ENCODE data around the gene LINGO1. TPM values are rescaled to one million over a fixed set of nuclear protein-coding genes. Genes with fewer than 3 reads are reported as not detected.

Gene LINGO1
- total and polyA plus RNA-seq, 2 donors (not counting 1 experiment from before 2014, with no cell fraction given), result not detected

DNA sequence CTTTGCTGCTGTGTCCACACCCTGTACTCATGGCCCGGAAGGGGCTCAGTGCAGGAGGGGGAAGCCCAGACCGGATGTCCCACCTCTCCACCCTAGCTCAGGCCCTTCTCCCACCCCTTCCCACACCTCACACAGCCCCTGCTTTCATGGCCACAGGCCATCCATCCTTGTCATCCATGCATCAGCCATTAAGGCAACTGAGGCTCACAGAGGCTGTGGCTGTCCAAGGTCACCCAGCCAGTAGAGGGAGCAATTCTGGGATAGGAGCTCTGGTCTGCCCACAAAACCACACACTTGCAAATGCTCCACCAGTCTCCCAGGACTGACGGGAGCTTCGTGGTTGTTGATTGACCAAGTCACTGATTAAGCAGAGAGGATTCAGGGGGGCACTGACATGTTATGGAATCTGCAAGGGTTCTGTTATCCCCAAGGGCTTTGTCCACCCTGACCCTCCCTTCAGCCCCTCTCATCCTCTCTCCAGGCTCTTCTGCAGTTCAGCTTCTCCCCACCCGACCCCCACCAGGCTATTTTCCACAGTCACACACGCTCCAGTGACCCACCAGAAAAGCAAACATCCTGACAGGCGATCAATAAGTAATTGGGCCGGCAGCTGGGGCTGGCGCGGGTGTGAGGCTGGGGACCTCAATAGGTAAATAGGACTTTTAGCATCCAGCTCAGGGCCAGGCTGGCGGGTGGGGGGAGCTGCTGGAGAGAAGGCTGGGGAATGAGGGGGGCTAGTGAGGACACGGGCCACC lies 15.1 kb downstream of the LINGO1 start:
- CTCF ChIA-PET, result interaction anchor here (1.0 to 1.9 kb wide), 2 partner anchors 16 to 17 kb away, joined by 3 to 10 read pairs; no protein-coding TSS in a partner anchor
- H3K27me3 Mint-ChIP-seq, result peaks cover 9% of the 10 kb centered on the region
- H3K4me1 Mint-ChIP-seq, result no peaks in the 10 kb centered on the region
- Histone ChIP-seq H3K27ac (ENCODE audit: low read length in 2 of 2) (no peak overlapping the region), H3K4me3 (ENCODE audit: control extremely low read depth in 1 of 5, extremely low read depth in 1 of 5, insufficient read depth in 1 of 5, low read depth in 2 of 5, low read length in 4 of 5) (no peak overlapping the region), H3K9ac (ENCODE audit: low read length) (no peak overlapping the region), H3K79me2 (ENCODE audit: control insufficient read depth, insufficient read depth, low read length) (no peaks in the 10 kb centered on the region), H3K9me3 (ENCODE audit: control extremely low read depth in 1 of 3, control insufficient read depth in 2 of 3, insufficient read depth in 1 of 3, low read length in 2 of 3) (peaks cover 0 to 17% (median 0%) of the 10 kb centered on the region in 3 donors), H3K36me3 (replicated peaks in 1 of 2; ENCODE audit: control extremely low read depth in 1 of 2, control insufficient read depth in 1 of 2, extremely low read depth in 1 of 2, insufficient read depth in 2 of 2, low read length in 1 of 2) (no peaks in the 10 kb centered on the region), H2AFZ (ENCODE audit: insufficient read depth, low read depth, low read length, poor library complexity, severe bottlenecking) (no peak overlapping the region), H4K20me1 (ENCODE audit: control insufficient read depth, insufficient read depth, low read length, poor library complexity, severe bottlenecking) (no peaks in the 10 kb centered on the region), H3K27me3 (replicated peaks in 1 of 4; ENCODE audit: control extremely low read depth in 1 of 4, control insufficient read depth in 3 of 4, insufficient read depth in 4 of 4, low read length in 3 of 4) (no peaks in the 10 kb centered on the region), H3K4me2 (replicated peaks; ENCODE audit: low read depth, low read length, poor library complexity, severe bottlenecking) (no peak overlapping the region), H3K4me1 (ENCODE audit: control insufficient read depth in 2 of 2, insufficient read depth in 2 of 2, low read length in 2 of 2) (no peaks in the 10 kb centered on the region)
- no peaks in the 10 kb centered on the region for H3K9me3 Mint-ChIP-seq (ENCODE audit: insufficient read depth)
- ATAC-seq (ENCODE audit: low read depth), result no peak
- no peak overlapping the region for H3K27ac Mint-ChIP-seq
- no peak for DNase-seq
- intact Hi-C loops (cut with micrococcal nuclease), result no loop called here
- POLR2A ChIA-PET, result no interaction called here
- H3K4me3 Mint-ChIP-seq, result no peak overlapping the region
- TF ChIP-seq, protein P1, sequence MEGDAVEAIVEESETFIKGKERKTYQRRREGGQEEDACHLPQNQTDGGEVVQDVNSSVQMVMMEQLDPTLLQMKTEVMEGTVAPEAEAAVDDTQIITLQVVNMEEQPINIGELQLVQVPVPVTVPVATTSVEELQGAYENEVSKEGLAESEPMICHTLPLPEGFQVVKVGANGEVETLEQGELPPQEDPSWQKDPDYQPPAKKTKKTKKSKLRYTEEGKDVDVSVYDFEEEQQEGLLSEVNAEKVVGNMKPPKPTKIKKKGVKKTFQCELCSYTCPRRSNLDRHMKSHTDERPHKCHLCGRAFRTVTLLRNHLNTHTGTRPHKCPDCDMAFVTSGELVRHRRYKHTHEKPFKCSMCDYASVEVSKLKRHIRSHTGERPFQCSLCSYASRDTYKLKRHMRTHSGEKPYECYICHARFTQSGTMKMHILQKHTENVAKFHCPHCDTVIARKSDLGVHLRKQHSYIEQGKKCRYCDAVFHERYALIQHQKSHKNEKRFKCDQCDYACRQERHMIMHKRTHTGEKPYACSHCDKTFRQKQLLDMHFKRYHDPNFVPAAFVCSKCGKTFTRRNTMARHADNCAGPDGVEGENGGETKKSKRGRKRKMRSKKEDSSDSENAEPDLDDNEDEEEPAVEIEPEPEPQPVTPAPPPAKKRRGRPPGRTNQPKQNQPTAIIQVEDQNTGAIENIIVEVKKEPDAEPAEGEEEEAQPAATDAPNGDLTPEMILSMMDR (IDR thresholded peaks at IDR 0.05), result no peak
- no peak for TF ChIP-seq EZH2 (IDR thresholded peaks at IDR 0.05; ENCODE audit: borderline replicate concordance, insufficient read depth, low read depth, low read length, poor library complexity, severe bottlenecking)
- WGBS (ENCODE audit: insufficient coverage), result 89% methylated on average over 9 of the region's 12 CpGs

DNA sequence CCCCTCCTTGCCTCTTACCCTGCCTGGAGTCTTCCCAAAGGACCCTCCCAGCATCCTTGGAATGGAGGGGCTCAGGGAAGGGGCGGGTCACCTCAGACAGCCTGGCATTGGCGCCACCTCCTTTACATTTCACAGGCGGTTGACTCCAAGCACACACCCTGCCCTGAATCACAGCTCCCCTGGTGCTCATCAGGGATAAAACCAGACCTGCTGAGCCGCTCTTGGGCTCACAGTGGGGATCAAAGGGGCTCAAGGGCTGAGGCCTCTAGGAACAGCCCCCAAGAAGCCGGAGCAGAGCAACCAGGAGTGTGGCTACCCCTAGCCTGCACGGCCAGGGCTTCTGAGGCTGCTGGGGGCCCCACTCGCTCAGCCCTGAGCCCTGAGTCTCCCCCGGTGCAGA lies 16.6 kb downstream of the LINGO1 start:
- Histone ChIP-seq H3K4me2 (replicated peaks; ENCODE audit: low read depth, low read length, poor library complexity, severe bottlenecking) (no peak overlapping the region), H4K20me1 (ENCODE audit: control insufficient read depth, insufficient read depth, low read length, poor library complexity, severe bottlenecking) (no peaks in the 10 kb centered on the region), H3K9me3 (ENCODE audit: control extremely low read depth in 1 of 3, control insufficient read depth in 2 of 3, insufficient read depth in 1 of 3, low read length in 2 of 3) (peaks cover 0 to 17% (median 0%) of the 10 kb centered on the region in 3 donors), H3K4me3 (ENCODE audit: control extremely low read depth in 1 of 5, extremely low read depth in 1 of 5, insufficient read depth in 1 of 5, low read depth in 2 of 5, low read length in 4 of 5) (no peak overlapping the region), H2AFZ (ENCODE audit: insufficient read depth, low read depth, low read length, poor library complexity, severe bottlenecking) (no peak overlapping the region), H3K79me2 (ENCODE audit: control insufficient read depth, insufficient read depth, low read length) (no peaks in the 10 kb centered on the region), H3K27ac (ENCODE audit: low read length in 2 of 2) (no peak overlapping the region), H3K9ac (ENCODE audit: low read length) (no peak overlapping the region), H3K36me3 (replicated peaks in 1 of 2; ENCODE audit: control extremely low read depth in 1 of 2, control insufficient read depth in 1 of 2, extremely low read depth in 1 of 2, insufficient read depth in 2 of 2, low read length in 1 of 2) (no peaks in the 10 kb centered on the region), H3K4me1 (ENCODE audit: control insufficient read depth in 2 of 2, insufficient read depth in 2 of 2, low read length in 2 of 2) (no peaks in the 10 kb centered on the region), H3K27me3 (replicated peaks in 1 of 4; ENCODE audit: control extremely low read depth in 1 of 4, control insufficient read depth in 3 of 4, insufficient read depth in 4 of 4, low read length in 3 of 4) (peaks cover 0 to 4% (median 0%) of the 10 kb centered on the region in 4 experiments)
- Mint-ChIP-seq H3K27ac (no peak overlapping the region), H3K27me3 (peaks cover 9% of the 10 kb centered on the region), H3K4me3 (no peak overlapping the region), H3K4me1 (no peaks in the 10 kb centered on the region), H3K9me3 (ENCODE audit: insufficient read depth) (no peaks in the 10 kb centered on the region)
- CTCF ChIA-PET, result interaction anchor here (1.9 kb wide), 1 partner anchor 19 kb away, joined by 10 read pairs; no protein-coding TSS in a partner anchor
- POLR2A ChIA-PET, result no interaction called here
- 82% methylated on average over 7 of the region's 8 CpGs for WGBS (ENCODE audit: insufficient coverage)
- intact Hi-C loops (cut with micrococcal nuclease), result no loop called here
- no peak for ATAC-seq (ENCODE audit: low read depth)
- DNase-seq, result no peak
- TF ChIP-seq EZH2 (IDR thresholded peaks at IDR 0.05; ENCODE audit: borderline replicate concordance, insufficient read depth, low read depth, low read length, poor library complexity, severe bottlenecking), result no peak

All from B cell (primary cell).